ENCODE data around the gene DYNC1I1.

GRCh38 chr7:95817866-95818640 is 45.7 kb downstream of the DYNC1I1 start:
- TF ChIP-seq CTCF (IDR thresholded peaks at IDR 0.05; ENCODE audit: low read depth, low read length, missing input control) (no peak), MAX (IDR thresholded peaks at IDR 0.05) (no peak), JUND (IDR thresholded peaks at IDR 0.05) (no peak), YY1 (IDR thresholded peaks at IDR 0.05) (no peak), SP1 (IDR thresholded peaks at IDR 0.05) (no peak), NR2F2 (IDR thresholded peaks at IDR 0.05) (no peak), RAD21 (IDR thresholded peaks at IDR 0.05) (no peak), TAF1 (conservative IDR thresholded peaks at IDR 0.05) (no peak), ZBTB33 (IDR thresholded peaks at IDR 0.05) (no peak), GABPA (IDR thresholded peaks at IDR 0.05 in 1 of 2, conservative IDR thresholded peaks at IDR 0.05 in 1 of 2) (no peak)
- TF ChIP-seq, protein P1, sequence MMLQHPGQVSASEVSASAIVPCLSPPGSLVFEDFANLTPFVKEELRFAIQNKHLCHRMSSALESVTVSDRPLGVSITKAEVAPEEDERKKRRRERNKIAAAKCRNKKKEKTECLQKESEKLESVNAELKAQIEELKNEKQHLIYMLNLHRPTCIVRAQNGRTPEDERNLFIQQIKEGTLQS (IDR thresholded peaks at IDR 0.05), result no peak
